Measurements from ENCODE around the gene ITPR2.

GRCh38 chr12:26821212-26821701, 11.7 kb downstream of the ITPR2 start:
- no peak for TF ChIP-seq CTCF (IDR thresholded peaks at IDR 0.05)
- TF ChIP-seq POLR2A (IDR thresholded peaks at IDR 0.05), result no peak

Measured in adrenal gland (tissue), 5 donors.